ENCODE measurements around the gene SUPV3L1.

The SUPV3L1 gene

DNA sequence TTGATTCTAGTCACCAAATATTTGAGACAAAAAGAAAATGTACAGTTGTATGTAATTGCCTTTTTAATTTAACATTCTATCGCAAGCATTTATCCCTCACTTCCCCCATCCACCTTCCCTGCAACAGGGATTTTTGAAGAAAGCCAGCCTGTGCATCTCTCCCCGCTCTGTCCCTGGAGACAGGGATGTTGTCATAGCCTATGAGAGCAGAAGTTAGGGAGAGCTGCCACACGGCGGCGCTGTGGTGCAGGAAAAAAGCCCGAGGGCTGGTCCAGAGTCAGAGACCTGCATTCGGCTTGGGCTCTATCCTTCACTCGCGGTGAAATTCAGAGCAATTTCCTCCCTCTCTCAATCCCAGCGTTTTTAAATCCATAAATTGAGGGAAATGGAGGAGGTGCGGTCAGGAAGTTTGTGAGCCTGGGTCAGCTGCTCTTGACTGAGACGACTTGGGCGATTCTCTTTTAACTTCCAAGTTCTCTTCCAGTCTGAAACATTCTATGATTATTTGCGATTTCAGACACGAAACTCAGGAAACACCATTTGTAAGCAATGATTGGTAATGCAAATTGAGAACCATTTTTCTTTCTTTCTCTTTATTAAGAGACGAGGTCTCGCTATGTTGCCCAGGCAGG lies 57.6 kb downstream of the SUPV3L1 start:
- peak; percentile 79 for DNase-seq (ENCODE audit: low read depth)
- H3K4me3 ChIP-seq (ENCODE audit: low read depth, low read length): no peak overlapping the region
- TF ChIP-seq CTCF (IDR thresholded peaks at IDR 0.05; ENCODE audit: insufficient read depth, low read depth, low read length, missing control alignments): peak; percentile 91

DNA sequence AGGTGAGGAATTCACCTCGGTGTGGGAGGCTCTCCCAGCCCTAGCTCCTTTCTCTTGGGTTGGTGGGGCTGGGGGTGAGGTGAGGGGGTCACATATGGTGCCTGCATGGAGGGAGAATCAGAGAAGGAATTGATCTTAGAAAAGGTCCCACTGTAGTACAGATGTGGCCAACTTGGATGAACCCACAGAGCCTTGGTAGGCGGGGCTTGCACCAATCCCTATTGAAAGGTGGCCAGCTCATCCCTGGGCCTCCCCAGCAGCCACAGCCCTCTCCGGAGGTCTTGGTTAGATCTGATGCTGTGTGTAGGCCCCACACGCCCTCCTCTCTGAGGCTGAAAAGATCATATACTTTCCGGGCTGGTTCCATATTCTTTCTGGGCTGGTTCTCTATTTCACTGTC lies 59.1 kb downstream of the SUPV3L1 start:
- DNase-seq (ENCODE audit: low read depth): no peak
- no peak overlapping the region for H3K4me3 ChIP-seq (ENCODE audit: low read depth, low read length)
- no peak for TF ChIP-seq CTCF (IDR thresholded peaks at IDR 0.05; ENCODE audit: insufficient read depth, low read depth, low read length, missing control alignments)

- H3K4me3 ChIP-seq (ENCODE audit: low read depth, low read length): no peak overlapping the region
- no peak for DNase-seq (ENCODE audit: low read depth)
- TF ChIP-seq CTCF (IDR thresholded peaks at IDR 0.05; ENCODE audit: insufficient read depth, low read depth, low read length, missing control alignments): no peak
Measured at GRCh38 chr10:69239816-69240434, 59.9 kb downstream of the SUPV3L1 start.

- DNase-seq (ENCODE audit: low read depth): no peak
- H3K4me3 ChIP-seq (ENCODE audit: low read depth, low read length): no peak overlapping the region
- no peak for TF ChIP-seq CTCF (IDR thresholded peaks at IDR 0.05; ENCODE audit: insufficient read depth, low read depth, low read length, missing control alignments)
Measured at GRCh38 chr10:69240455-69240854, 60.4 kb downstream of the SUPV3L1 start.

GRCh38 chr10:69241575-69241974 lies 61.5 kb downstream of the SUPV3L1 start:
- no peak for TF ChIP-seq CTCF (IDR thresholded peaks at IDR 0.05; ENCODE audit: insufficient read depth, low read depth, low read length, missing control alignments)
- DNase-seq (ENCODE audit: low read depth): no peak
- no peak overlapping the region for H3K4me3 ChIP-seq (ENCODE audit: low read depth, low read length)

DNA sequence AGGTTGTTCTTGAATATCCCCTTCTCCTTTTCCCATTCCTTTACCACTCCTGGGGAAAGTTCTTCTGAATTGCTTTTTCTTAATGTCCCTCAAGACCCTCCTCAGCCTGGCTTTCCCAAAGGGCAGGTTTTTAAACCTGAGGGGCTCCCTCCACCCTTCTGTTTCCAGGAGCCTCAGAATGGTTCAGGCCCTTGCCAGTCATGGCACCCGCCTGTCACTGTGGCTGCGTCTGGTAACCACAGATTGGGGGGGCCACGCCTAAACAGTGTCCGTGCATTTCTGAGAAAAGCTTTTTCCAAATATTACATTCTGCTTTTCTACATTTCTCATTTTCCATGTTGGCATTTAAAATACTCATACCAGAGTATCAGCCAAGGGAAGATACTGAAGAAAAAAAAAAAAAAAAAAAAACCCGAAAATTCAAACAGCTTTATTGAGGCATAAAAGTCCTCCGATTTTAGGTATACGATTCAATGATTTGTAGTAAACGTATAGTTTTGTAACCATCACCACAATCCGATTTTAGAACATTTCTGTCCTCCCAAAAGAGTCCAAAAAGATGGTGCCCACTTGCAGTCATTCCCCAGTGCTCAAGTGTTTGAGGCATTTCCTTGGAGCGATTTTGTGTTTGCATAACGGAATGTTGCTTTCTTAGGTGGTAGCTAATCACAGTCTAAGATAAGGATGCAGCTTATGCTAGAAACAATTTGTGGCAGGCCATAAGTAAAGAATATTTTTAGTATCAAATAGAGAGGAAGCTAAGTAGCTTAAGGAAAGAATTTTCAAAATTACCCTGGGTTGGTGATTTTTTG lies 62.2 kb downstream of the SUPV3L1 start:
- no peak for DNase-seq (ENCODE audit: low read depth)
- H3K4me3 ChIP-seq (ENCODE audit: low read depth, low read length): no peak overlapping the region
- TF ChIP-seq CTCF (IDR thresholded peaks at IDR 0.05; ENCODE audit: insufficient read depth, low read depth, low read length, missing control alignments): no peak

Data from GM12865 (cell line).